Astrocyte (in vitro differentiated cells and primary cell): ENCODE results near the gene YTHDC2. TPM values are rescaled to one million over a fixed set of nuclear protein-coding genes. Genes with fewer than 3 reads are reported as not detected.
A peak's percentile ranks its signal among the peaks of the same experiment; 100 is the strongest.

ENCODE experiments used
- DNase-seq: peaks from one replicate; pipeline ENCODE4 v3.0.0-alpha.2; 2010; ENCODE audit warnings: low read depth
- FAIRE-seq: peaks from 2 replicates; lab custom pipeline; 2011; peaks lifted over from hg19 to GRCh38; lab: Jason Lieb, UNC
- H2AFZ ChIP-seq: 2 replicates; pipeline ENCODE4 v1.6.0; 2012; ENCODE audit warnings: low read depth, low read length, inconsistent platforms
- H3K27ac ChIP-seq: 2 replicates; pipeline ENCODE4 v1.5.1; 2011; ENCODE audit warnings: low read depth, low read length, inconsistent platforms
- H3K27me3 ChIP-seq: 2 replicates; pipeline ENCODE4 v1.6.0; 2011; ENCODE audit warnings: low read length, inconsistent platforms; ENCODE audit not compliant: insufficient read depth
- H3K36me3 ChIP-seq: 2 replicates; pipeline ENCODE4 v1.5.1; 2011; ENCODE audit warnings: low read length, inconsistent platforms; ENCODE audit not compliant: insufficient read depth
- H3K4me1 ChIP-seq: 2 replicates; pipeline ENCODE4 v1.5.1; 2011; ENCODE audit warnings: low read length, inconsistent platforms; ENCODE audit not compliant: insufficient read depth
- H3K4me2 ChIP-seq: 2 replicates; pipeline ENCODE4 v1.6.0; 2012; ENCODE audit warnings: low read length, inconsistent platforms
- H3K4me3 ChIP-seq: 2 replicates; pipeline ENCODE4 v1.5.1; 2011; ENCODE audit warnings: low read depth, mild to moderate bottlenecking, low read length, inconsistent platforms; ENCODE audit not compliant: insufficient read depth
- H3K79me2 ChIP-seq: 2 replicates; pipeline ENCODE4 v1.6.0; 2012; ENCODE audit warnings: mild to moderate bottlenecking, low read length, inconsistent platforms; ENCODE audit not compliant: insufficient read depth
- H3K9ac ChIP-seq: 2 replicates; pipeline ENCODE4 v1.6.0; 2012; ENCODE audit warnings: mild to moderate bottlenecking, low read length, inconsistent platforms
- H3K9me3 ChIP-seq: 2 replicates; pipeline ENCODE4 v1.5.1; 2012; ENCODE audit warnings: low read depth, mild to moderate bottlenecking, low read length, inconsistent platforms; ENCODE audit not compliant: insufficient read depth
- H4K20me1 ChIP-seq: 2 replicates; pipeline ENCODE4 v1.6.0; 2012; ENCODE audit warnings: low read length, inconsistent platforms; ENCODE audit not compliant: insufficient read depth
- H3K27ac Mint-ChIP-seq: one replicate; pipeline ENCODE4 v1.8.0; 2021; ENCODE audit warnings: mild to moderate bottlenecking, mixed read lengths; ENCODE audit not compliant: unreplicated experiment
- H3K27me3 Mint-ChIP-seq: one replicate; pipeline ENCODE4 v1.8.0; 2021; ENCODE audit warnings: low read depth, mixed read lengths; ENCODE audit not compliant: unreplicated experiment
- H3K36me3 Mint-ChIP-seq: one replicate; pipeline ENCODE4 v1.8.0; 2021; ENCODE audit warnings: low read depth, mixed read lengths; ENCODE audit not compliant: unreplicated experiment
- H3K4me1 Mint-ChIP-seq: one replicate; pipeline ENCODE4 v1.8.0; 2021; ENCODE audit warnings: low read depth, mixed read lengths; ENCODE audit not compliant: unreplicated experiment
- H3K4me3 Mint-ChIP-seq: one replicate; pipeline ENCODE4 v1.8.0; 2021; ENCODE audit warnings: mild to moderate bottlenecking, moderate library complexity, mixed read lengths; ENCODE audit not compliant: unreplicated experiment
- H3K9me3 Mint-ChIP-seq: one replicate; pipeline ENCODE4 v1.8.0; 2021; ENCODE audit warnings: mild to moderate bottlenecking, mixed read lengths; ENCODE audit not compliant: unreplicated experiment
- CTCF ChIP-seq: IDR thresholded peaks from 2 replicates; pipeline ENCODE4 v1.5.1; 2011; ENCODE audit warnings: low read depth, mild to moderate bottlenecking, inconsistent platforms, low read length, moderate library complexity; ENCODE audit not compliant: insufficient read depth
- EZH2 ChIP-seq: IDR thresholded peaks from 2 replicates; pipeline ENCODE4 v1.6.1; 2012; ENCODE audit warnings: mild to moderate bottlenecking, low read length, inconsistent platforms; ENCODE audit not compliant: insufficient read depth
- total RNA-seq: library from RNA; stranded (reverse); gene quantifications from 2 replicates; pipeline ENCODE4 v1.2.1, GENCODE V29; 2021

Gene YTHDC2
- total RNA-seq, 1 donor from 2014 or later: 21.2 TPM

- peak within 1 kb of the TSS; percentile 82 for H3K9ac ChIP-seq
- peak within 1 kb of the TSS; percentile 89 for H2AFZ ChIP-seq
- peak; percentile 91 for DNase-seq
- TF ChIP-seq CTCF (no peak), EZH2 (no peak)
- H3K4me2 ChIP-seq: peak within 1 kb of the TSS; percentile 95
- peaks cover 8% of the 10 kb centered on the region for H4K20me1 ChIP-seq
- H3K79me2 ChIP-seq: peaks cover 3% of the 10 kb centered on the region
- peaks cover 11% of the 10 kb centered on the region for H3K36me3 Mint-ChIP-seq
- peak within 1 kb of the TSS; percentile 73 for H3K27ac ChIP-seq
- peak within 1 kb of the TSS; percentile 98 for H3K27ac Mint-ChIP-seq
- FAIRE-seq: no peak
- H3K27me3 ChIP-seq: no peaks in the 10 kb centered on the region
- H3K9me3 Mint-ChIP-seq: peaks cover 21% of the 10 kb centered on the region
- peaks cover 5% of the 10 kb centered on the region for H3K27me3 Mint-ChIP-seq
- H3K4me1 ChIP-seq: peaks cover 21% of the 10 kb centered on the region
- H3K36me3 ChIP-seq: no peaks in the 10 kb centered on the region
- peaks cover 7% of the 10 kb centered on the region for H3K9me3 ChIP-seq
- peak within 1 kb of the TSS; percentile 77 for H3K4me3 ChIP-seq
- H3K4me3 Mint-ChIP-seq: peak within 1 kb of the TSS; percentile 94
- peaks cover 23% of the 10 kb centered on the region for H3K4me1 Mint-ChIP-seq
Measured at GRCh38 chr5:113487781-113488644, 25.5 kb upstream of the YTHDC2 start, which contains the start of gene MCC. Gene MCC, minus strand, starts transcription at chr5:113488453.

- Histone ChIP-seq H2AFZ (peak overlapping the region; percentile 89), H3K4me3 (peak overlapping the region; percentile 77), H3K79me2 (peaks cover 3% of the 10 kb centered on the region), H3K36me3 (no peaks in the 10 kb centered on the region), H3K9ac (peak overlapping the region; percentile 82), H3K4me1 (peaks cover 21% of the 10 kb centered on the region), H3K4me2 (peak overlapping the region; percentile 95), H3K9me3 (peaks cover 7% of the 10 kb centered on the region), H3K27me3 (no peaks in the 10 kb centered on the region), H4K20me1 (peaks cover 8% of the 10 kb centered on the region), H3K27ac (peak overlapping the region; percentile 73)
- DNase-seq (peak; percentile 32), FAIRE-seq (no peak)
- H3K4me3 Mint-ChIP-seq: peak overlapping the region; percentile 94
- peaks cover 5% of the 10 kb centered on the region for H3K27me3 Mint-ChIP-seq
- H3K9me3 Mint-ChIP-seq: peaks cover 21% of the 10 kb centered on the region
- peak overlapping the region; percentile 98 for H3K27ac Mint-ChIP-seq
- no peak for TF ChIP-seq CTCF
- TF ChIP-seq EZH2: no peak
- H3K36me3 Mint-ChIP-seq: peaks cover 11% of the 10 kb centered on the region
- H3K4me1 Mint-ChIP-seq: peaks cover 23% of the 10 kb centered on the region
Measured at GRCh38 chr5:113488645-113489184, 24.8 kb upstream of the YTHDC2 start.
